ENCODE results near the gene RPTOR. TPM values are rescaled to one million over a fixed set of nuclear protein-coding genes. Genes with fewer than 3 reads are reported as not detected.

Gene RPTOR
- total and polyA plus RNA-seq, 10 of the 15 experiments (the other 5 are each of a cell fraction or from before 2014, with no cell fraction given): 0.18 to 32.1 (median 7.8) TPM

DNA sequence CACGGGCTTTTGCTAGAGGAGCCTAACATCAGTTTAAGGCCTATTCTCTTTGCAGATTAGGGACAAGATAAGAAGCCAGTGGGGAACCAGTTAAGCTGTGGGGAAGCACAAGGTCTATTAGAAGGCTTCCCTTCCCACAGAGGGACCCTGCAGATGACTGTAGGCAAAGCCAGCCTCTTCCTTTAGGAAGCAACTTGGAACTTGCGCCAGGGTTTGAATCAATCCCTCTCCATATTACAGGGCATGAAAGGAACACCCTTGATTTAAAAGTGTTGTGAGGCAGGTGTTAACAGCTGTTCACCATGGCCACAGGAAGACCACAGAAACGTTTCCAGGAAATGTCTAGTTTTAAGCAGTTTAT is 77.3 kb downstream of the RPTOR start:
- FAIRE-seq: no peak
- no TSS peak for BruUV-seq (replicated peaks)
- Histone ChIP-seq H3K27ac (ENCODE audit: control insufficient read depth, insufficient read depth) (no peak overlapping the region), H3K36me3 (ENCODE audit: control insufficient read depth in 2 of 2, insufficient read depth in 2 of 2, low read length in 1 of 2) (peaks cover 3 to 4% of the 10 kb centered on the region in 2 experiments), H2AFZ (ENCODE audit: control insufficient read depth, low read depth, low read length) (no peak overlapping the region), H3K4me3 (no peak overlapping the region), H3K4me1 (ENCODE audit: control insufficient read depth, insufficient read depth, low read length) (no peaks in the 10 kb centered on the region; the same call in 1 of the 2 replicates), H3K9ac (ENCODE audit: control insufficient read depth, insufficient read depth, low read length) (no peak overlapping the region), H3K79me2 (ENCODE audit: control insufficient read depth, insufficient read depth, low read length) (peaks cover 4% of the 10 kb centered on the region), H4K20me1 (ENCODE audit: control insufficient read depth, insufficient read depth) (no peaks in the 10 kb centered on the region), H3K9me3 (replicated peaks; ENCODE audit: control insufficient read depth, insufficient read depth, low read length) (no peaks in the 10 kb centered on the region), H3K4me2 (ENCODE audit: control insufficient read depth, insufficient read depth) (no peak overlapping the region), H3K27me3 (replicated peaks in 1 of 2; ENCODE audit: control insufficient read depth in 2 of 2, insufficient read depth in 2 of 2, low read length in 1 of 2) (no peaks in the 10 kb centered on the region)
- CTCF ChIA-PET: interaction anchor here (1.5 kb wide), 1 partner anchor 48 kb away, joined by 3 read pairs; no protein-coding TSS in a partner anchor
- no peak for ATAC-seq
- RAD21 ChIA-PET (ENCODE audit: unreplicated experiment): no interaction called here
- no peak for TF ChIP-seq GABPA (IDR thresholded peaks at IDR 0.05; ENCODE audit: low read depth)
- in situ Hi-C loops (cut with MboI) (no loop called here), intact Hi-C loops (cut with micrococcal nuclease; ENCODE audit: unreplicated experiment) (no loop called here)
- 55% methylated on average over 3 of the region's 3 CpGs for WGBS (ENCODE audit: insufficient coverage, insufficient replicate concordance, low lambda C conversion rate, missing lambda C conversion rate)
- SMC1A ChIA-PET (ENCODE audit: uncharacterized antibody, unreplicated experiment): no interaction called here
- DNase-seq (ENCODE audit: low read depth, low spot score): no peak
- POLR2A ChIA-PET: no interaction called here

DNA sequence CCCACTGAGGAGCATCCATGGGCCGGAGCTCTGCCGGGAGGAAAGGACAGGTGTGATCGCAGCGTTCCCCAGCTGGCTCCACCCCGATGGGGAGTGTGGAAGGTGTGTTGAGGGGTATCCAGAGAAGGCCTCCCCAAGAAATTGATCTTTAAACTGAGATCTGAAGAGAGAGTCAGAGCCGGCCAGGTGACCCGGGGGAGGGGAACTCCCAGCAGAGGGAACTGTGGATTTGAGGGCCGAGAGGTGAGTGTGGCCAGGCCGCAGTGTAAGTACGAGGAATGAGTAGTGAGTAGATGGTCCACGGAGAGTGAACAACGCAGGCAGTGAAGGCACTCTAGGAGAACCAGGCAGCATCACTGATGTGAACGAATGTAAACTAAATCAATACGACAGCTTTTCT is 80.2 kb downstream of the RPTOR start:
- SMC1A ChIA-PET (ENCODE audit: uncharacterized antibody, unreplicated experiment): interaction anchor here (0.9 kb wide), 1 partner anchor 14 kb away, joined by 4 read pairs; no protein-coding TSS in a partner anchor
- Histone ChIP-seq H3K36me3 (ENCODE audit: control insufficient read depth in 2 of 2, insufficient read depth in 2 of 2, low read length in 1 of 2) (peaks cover 0 to 4% of the 10 kb centered on the region in 2 experiments), H4K20me1 (ENCODE audit: control insufficient read depth, insufficient read depth) (no peaks in the 10 kb centered on the region), H3K79me2 (ENCODE audit: control insufficient read depth, insufficient read depth, low read length) (peaks cover 2% of the 10 kb centered on the region), H3K27me3 (replicated peaks in 1 of 2; ENCODE audit: control insufficient read depth in 2 of 2, insufficient read depth in 2 of 2, low read length in 1 of 2) (no peaks in the 10 kb centered on the region), H3K4me1 (ENCODE audit: control insufficient read depth, insufficient read depth, low read length) (no peaks in the 10 kb centered on the region; the same call in 1 of the 2 replicates), H3K9me3 (replicated peaks; ENCODE audit: control insufficient read depth, insufficient read depth, low read length) (no peaks in the 10 kb centered on the region), H2AFZ (ENCODE audit: control insufficient read depth, low read depth, low read length) (no peak overlapping the region), H3K27ac (ENCODE audit: control insufficient read depth, insufficient read depth) (no peak overlapping the region), H3K4me2 (ENCODE audit: control insufficient read depth, insufficient read depth) (no peak overlapping the region), H3K4me3 (no peak overlapping the region), H3K9ac (ENCODE audit: control insufficient read depth, insufficient read depth, low read length) (no peak overlapping the region)
- in situ Hi-C loops (cut with MboI) (no loop called here), intact Hi-C loops (cut with micrococcal nuclease; ENCODE audit: unreplicated experiment) (no loop called here)
- CTCF ChIA-PET: no interaction called here
- RAD21 ChIA-PET (ENCODE audit: unreplicated experiment): no interaction called here
- 86% methylated on average over 14 of the region's 14 CpGs for WGBS (ENCODE audit: insufficient coverage, insufficient replicate concordance, low lambda C conversion rate, missing lambda C conversion rate)
- ATAC-seq: no peak
- POLR2A ChIA-PET: no interaction called here
- BruUV-seq (replicated peaks): no TSS peak
- no peak for FAIRE-seq
- DNase-seq (ENCODE audit: low read depth, low spot score): no peak
- TF ChIP-seq TCF3 (IDR thresholded peaks at IDR 0.05; ENCODE audit: borderline replicate concordance, insufficient read depth, low read depth, low read length): no peak
- TF ChIP-seq, protein P1, sequence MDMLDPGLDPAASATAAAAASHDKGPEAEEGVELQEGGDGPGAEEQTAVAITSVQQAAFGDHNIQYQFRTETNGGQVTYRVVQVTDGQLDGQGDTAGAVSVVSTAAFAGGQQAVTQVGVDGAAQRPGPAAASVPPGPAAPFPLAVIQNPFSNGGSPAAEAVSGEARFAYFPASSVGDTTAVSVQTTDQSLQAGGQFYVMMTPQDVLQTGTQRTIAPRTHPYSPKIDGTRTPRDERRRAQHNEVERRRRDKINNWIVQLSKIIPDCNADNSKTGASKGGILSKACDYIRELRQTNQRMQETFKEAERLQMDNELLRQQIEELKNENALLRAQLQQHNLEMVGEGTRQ (IDR thresholded peaks at IDR 0.05; ENCODE audit: borderline replicate concordance, low read depth, low read length): no peak
- no peak for TF ChIP-seq SREBF1 (IDR thresholded peaks at IDR 0.05; ENCODE audit: low read length)
- TF ChIP-seq, protein P2, sequence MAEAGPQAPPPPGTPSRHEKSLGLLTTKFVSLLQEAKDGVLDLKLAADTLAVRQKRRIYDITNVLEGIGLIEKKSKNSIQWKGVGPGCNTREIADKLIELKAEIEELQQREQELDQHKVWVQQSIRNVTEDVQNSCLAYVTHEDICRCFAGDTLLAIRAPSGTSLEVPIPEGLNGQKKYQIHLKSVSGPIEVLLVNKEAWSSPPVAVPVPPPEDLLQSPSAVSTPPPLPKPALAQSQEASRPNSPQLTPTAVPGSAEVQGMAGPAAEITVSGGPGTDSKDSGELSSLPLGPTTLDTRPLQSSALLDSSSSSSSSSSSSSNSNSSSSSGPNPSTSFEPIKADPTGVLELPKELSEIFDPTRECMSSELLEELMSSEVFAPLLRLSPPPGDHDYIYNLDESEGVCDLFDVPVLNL (IDR thresholded peaks at IDR 0.05; ENCODE audit: low read depth, low read length): no peak
- TF ChIP-seq KAT2A (conservative IDR thresholded peaks at IDR 0.05; ENCODE audit: control insufficient read depth, low read depth, low read length): no peak
- no peak for TF ChIP-seq MEF2A (IDR thresholded peaks at IDR 0.05; ENCODE audit: insufficient read depth, low read depth, low read length)
- no peak for TF ChIP-seq SUZ12 (IDR thresholded peaks at IDR 0.05; ENCODE audit: unreplicated experiment)
- no peak for TF ChIP-seq KLF5 (IDR thresholded peaks at IDR 0.05; ENCODE audit: partially characterized antibody)
- TF ChIP-seq SUPT20H (IDR thresholded peaks at IDR 0.05; ENCODE audit: borderline replicate concordance, control insufficient read depth, low read depth, low read length): no peak
- no peak for TF ChIP-seq GABPA (IDR thresholded peaks at IDR 0.05; ENCODE audit: low read depth)
- TF ChIP-seq, protein P3, sequence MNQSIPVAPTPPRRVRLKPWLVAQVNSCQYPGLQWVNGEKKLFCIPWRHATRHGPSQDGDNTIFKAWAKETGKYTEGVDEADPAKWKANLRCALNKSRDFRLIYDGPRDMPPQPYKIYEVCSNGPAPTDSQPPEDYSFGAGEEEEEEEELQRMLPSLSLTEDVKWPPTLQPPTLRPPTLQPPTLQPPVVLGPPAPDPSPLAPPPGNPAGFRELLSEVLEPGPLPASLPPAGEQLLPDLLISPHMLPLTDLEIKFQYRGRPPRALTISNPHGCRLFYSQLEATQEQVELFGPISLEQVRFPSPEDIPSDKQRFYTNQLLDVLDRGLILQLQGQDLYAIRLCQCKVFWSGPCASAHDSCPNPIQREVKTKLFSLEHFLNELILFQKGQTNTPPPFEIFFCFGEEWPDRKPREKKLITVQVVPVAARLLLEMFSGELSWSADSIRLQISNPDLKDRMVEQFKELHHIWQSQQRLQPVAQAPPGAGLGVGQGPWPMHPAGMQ (IDR thresholded peaks at IDR 0.05; ENCODE audit: borderline replicate concordance): no peak
- no peak for TF ChIP-seq FOXK2 (IDR thresholded peaks at IDR 0.05)
- TF ChIP-seq SMARCA5 (IDR thresholded peaks at IDR 0.05): no peak
- TF ChIP-seq ASH2L (IDR thresholded peaks at IDR 0.05; ENCODE audit: borderline replicate concordance, low read depth): no peak
- no peak for TF ChIP-seq SMC3 (IDR thresholded peaks at IDR 0.05; ENCODE audit: borderline replicate concordance, low read length)
- no peak for TF ChIP-seq EZH2 (IDR thresholded peaks at IDR 0.05; ENCODE audit: borderline replicate concordance, control insufficient read depth, low read depth, low read length)
